GM12878 (cell line): Measurements from ENCODE around the gene FAM227B. TPM values are rescaled to one million over a fixed set of nuclear protein-coding genes. Genes with fewer than 3 reads are reported as not detected.
"Not testable (repeated sequence)": the region's sequence is repeated elsewhere in the genome, so short reads cannot be mapped to it uniquely, and the experiment has no call there.

Experiments used
- ATAC-seq: fragments of 200-7000 bp; cut with Tn5 transposase; 3 replicates; pipeline ENCODE4 v1.9.1; 2020; ENCODE audit warnings: mild to moderate bottlenecking, moderate library complexity
- BruUV-seq: library from RNA; stranded (reverse); fragments of 400-500 nt; replicated peaks from 2 replicates; lab custom pipeline; 2021; lab: Mats Ljungman, UMichigan
- CTCF ChIA-PET: fragments of 300-600 bp; sonication (Branson Sonifier 250); formaldehyde crosslinking; extraction: SDS; loops from one replicate; lab custom pipeline; 2021; ENCODE audit warnings: inconsistent platforms; lab: Yijun Ruan, JAX
- POLR2A ChIA-PET: fragments of 350-600 bp; formaldehyde crosslinking; extraction: SDS; loops from one replicate; lab custom pipeline; 2021; ENCODE audit warnings: inconsistent platforms; lab: Charles Lee
- RAD21 ChIA-PET: fragments of 300-600 bp; sonication (Branson Sonifier 250); formaldehyde crosslinking; loops from one replicate; lab custom pipeline; 2023; ENCODE audit warnings: antibody characterized with exemption; ENCODE audit not compliant: unreplicated experiment; lab: Charles Lee
- SMC1A ChIA-PET: fragments of 300-600 bp; sonication (Branson Sonifier 250); formaldehyde crosslinking; loops from one replicate; lab custom pipeline; 2023; ENCODE audit not compliant: unreplicated experiment, uncharacterized antibody; lab: Charles Lee
- DNase-seq: peaks from one replicate; pipeline ENCODE4 v3.0.0-alpha.2; 2011; ENCODE audit warnings: low read depth, low spot score
- FAIRE-seq: peaks from 3 replicates; lab custom pipeline; 2011; peaks lifted over from hg19 to GRCh38; lab: Jason Lieb, UNC
- H2AFZ ChIP-seq: 2 replicates; pipeline ENCODE4 v1.6.0; 2011; ENCODE audit warnings: low read depth, low read length, control low read depth; ENCODE audit not compliant: control insufficient read depth
- H3K27ac ChIP-seq: 2 replicates; pipeline ENCODE4 v1.5.1; 2011; ENCODE audit warnings: control low read depth; ENCODE audit not compliant: control insufficient read depth, insufficient read depth
- H3K27me3 ChIP-seq, 2 experiments: replicated peaks in 1 of 2; 2 replicates each; pipeline versions ENCODE4 v1.6.0 to v1.6.1; 2011; ENCODE audit warnings: low read length in 1 of 2; ENCODE audit not compliant: control insufficient read depth in 2 of 2, insufficient read depth in 2 of 2
- H3K36me3 ChIP-seq, 2 experiments: 2 replicates each; pipeline ENCODE4 v1.5.1; 2011; ENCODE audit warnings: low read length in 1 of 2; ENCODE audit not compliant: control insufficient read depth in 2 of 2, insufficient read depth in 2 of 2
- H3K4me1 ChIP-seq: 2 replicates; pipeline ENCODE4 v1.6.1; 2011; ENCODE audit warnings: mild to moderate bottlenecking, low read length, moderate library complexity, mixed read lengths; ENCODE audit not compliant: control insufficient read depth, insufficient read depth
- H3K4me2 ChIP-seq: 2 replicates; pipeline ENCODE4 v1.6.0; 2011; ENCODE audit warnings: control low read depth; ENCODE audit not compliant: control insufficient read depth, insufficient read depth
- H3K4me3 ChIP-seq: fragments of 200-600 bp; sonication (generic); 2 replicates; pipeline ENCODE4 v1.5.1; 2016
- H3K79me2 ChIP-seq: 2 replicates; pipeline ENCODE4 v1.6.0; 2011; ENCODE audit warnings: low read length; ENCODE audit not compliant: control insufficient read depth, insufficient read depth
- H3K9ac ChIP-seq: 2 replicates; pipeline ENCODE4 v1.8.0; 2011; ENCODE audit warnings: low read length, control low read depth, mixed read lengths; ENCODE audit not compliant: control insufficient read depth, insufficient read depth
- H3K9me3 ChIP-seq: replicated peaks from 3 replicates; pipeline ENCODE4 v1.5.1; 2011; ENCODE audit warnings: mild to moderate bottlenecking, low read length; ENCODE audit not compliant: control insufficient read depth, insufficient read depth
- H4K20me1 ChIP-seq: 2 replicates; pipeline ENCODE4 v1.6.0; 2011; ENCODE audit not compliant: control insufficient read depth, insufficient read depth
- NFYB ChIP-seq: IDR thresholded peaks from 2 replicates; pipeline ENCODE4 v1.6.1; 2011; ENCODE audit warnings: low read depth, mild to moderate bottlenecking, low read length, improper control_type of control experiment, moderate library complexity; ENCODE audit not compliant: insufficient read depth
- SKIL ChIP-seq: fragments of 450-650 bp; IDR thresholded peaks from 2 replicates; pipeline ENCODE4 v1.6.1; 2017; ENCODE audit warnings: mild to moderate bottlenecking, low read depth, inconsistent platforms; ENCODE audit not compliant: poor library complexity, severe bottlenecking
- SREBF2 ChIP-seq: IDR thresholded peaks from 2 replicates; pipeline ENCODE4 v1.6.1; 2012; ENCODE audit warnings: mild to moderate bottlenecking, low read length
- WGBS: methylation state at CpG from one replicate; pipeline ENCODE4 v1.1.6; 2016; ENCODE audit warnings: low lambda C conversion rate; ENCODE audit not compliant: insufficient replicate concordance, insufficient coverage; ENCODE audit errors: missing lambda C conversion rate; 5-methylcytosine and 5-hydroxymethylcytosine counted together
- in situ Hi-C: fragments of 300-500 bp; cut with MboI; formaldehyde crosslinking; loops from 9 replicates; pipeline ENCODE4 v1.14.3; 2018; ENCODE audit warnings: mixed read lengths
- intact Hi-C: fragments of 100-400 bp; cut with micrococcal nuclease; formaldehyde crosslinking; loops from one replicate; pipeline ENCODE4 v1.14.2; 2022; ENCODE audit not compliant: unreplicated experiment
- polyA plus RNA-seq, 11 experiments: library from polyadenylated mRNA; depleted of rRNA in 4 of 11; unstranded in 6 of 11; stranded (reverse) in 5 of 11; fragments of >200 nt; fragmentation: Nextera tagmentation in 4 of 11; fragmentation: Illumina TruSeq in 1 of 11; extraction: Ambion mirVana in 4 of 11; extraction: Trizol in 1 of 11; gene quantifications; 1 replicate in 1 of 11; 2 replicates in 10 of 11; pipeline versions ENCODE4 v1.2.1 to v1.2.3, GENCODE V29; 2011 to 2016; ENCODE audit warnings: inconsistent platforms in 2 of 11, missing spikeins in 2 of 11, low read depth in 1 of 11
- total RNA-seq, 4 experiments: library from RNA; depleted of rRNA in 3 of 4; stranded (reverse); fragments of >200 nt in 3 of 4; fragmentation: Illumina TruSeq in 1 of 4; extraction: Trizol in 1 of 4; gene quantifications; 2 replicates each; pipeline versions ENCODE4 v1.2.1 to v1.2.3, GENCODE V29; 2013 to 2021
- TF ChIP-seq, protein P1 (sequence below): fragments of 450-650 bp; formaldehyde crosslinking; IDR thresholded peaks from 2 replicates; pipeline ENCODE4 v1.5.0; 2022; ENCODE audit warnings: mild to moderate bottlenecking, missing genetic modification characterization
- TF ChIP-seq, protein P2 (sequence below): fragments of 450-650 bp; IDR thresholded peaks from 2 replicates; pipeline ENCODE4 v1.6.1; 2017; ENCODE audit warnings: antibody characterized with exemption, mild to moderate bottlenecking, moderate library complexity

Gene FAM227B
- total and polyA plus RNA-seq, 10 of the 15 experiments (the other 5 are each of a cell fraction or from before 2014, with no cell fraction given), result 3.9 to 12.6 (median 6.9) TPM

- H3K4me2 ChIP-seq, H4K20me1 ChIP-seq, POLR2A ChIA-PET, FAIRE-seq, ATAC-seq, H3K79me2 ChIP-seq, BruUV-seq, SMC1A ChIA-PET, in situ Hi-C loops, intact Hi-C loops, H3K27ac ChIP-seq, RAD21 ChIA-PET, H3K36me3 ChIP-seq, H3K27me3 ChIP-seq, H2AFZ ChIP-seq, H3K4me3 ChIP-seq, H3K4me1 ChIP-seq, DNase-seq, CTCF ChIA-PET, H3K9me3 ChIP-seq, H3K9ac ChIP-seq: not testable (repeated sequence)
- WGBS, result 93% methylated on average over 3 of the region's 30 CpGs
Observed at GRCh38 chr15:49550342-49550741, 70.3 kb downstream of the FAM227B start.

DNA sequence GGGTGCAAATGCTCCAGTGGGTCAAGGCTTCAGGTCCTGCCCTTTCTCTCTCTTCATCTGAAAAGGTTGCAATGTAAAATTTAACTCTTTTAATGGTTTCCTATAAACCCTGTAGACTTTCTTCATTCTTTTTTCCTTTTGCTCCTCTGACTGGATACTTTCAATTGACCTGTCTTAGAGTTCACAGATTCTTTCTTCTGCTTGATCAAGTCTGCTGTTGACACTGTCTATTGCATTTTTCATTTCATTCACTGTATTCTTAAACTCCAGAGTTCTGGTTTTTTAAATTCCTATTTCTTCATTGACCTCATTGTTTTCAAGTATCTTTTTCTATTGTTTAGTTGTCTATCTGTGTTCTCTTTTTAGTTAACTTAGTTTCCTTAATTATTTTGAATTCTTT is 82.1 kb downstream of the FAM227B start:
- DNase-seq (no peak), FAIRE-seq (no peak)
- no peak overlapping the region for H2AFZ ChIP-seq
- no peaks in the 10 kb centered on the region for H3K9me3 ChIP-seq
- ChIA-PET POLR2A (no interaction called here), SMC1A (no interaction called here)
- H3K4me3 ChIP-seq, result no peak overlapping the region
- H3K4me2 ChIP-seq, result no peak overlapping the region
- no peak overlapping the region for H3K9ac ChIP-seq
- no peak overlapping the region for H3K27ac ChIP-seq
- in situ Hi-C loops, result no loop called here
- no peaks in the 10 kb centered on the region for H3K4me1 ChIP-seq
- H3K79me2 ChIP-seq, result no peaks in the 10 kb centered on the region
- no peaks in the 10 kb centered on the region for H3K36me3 ChIP-seq
- H3K27me3 ChIP-seq, result no peaks in the 10 kb centered on the region
- TF ChIP-seq, protein P1, sequence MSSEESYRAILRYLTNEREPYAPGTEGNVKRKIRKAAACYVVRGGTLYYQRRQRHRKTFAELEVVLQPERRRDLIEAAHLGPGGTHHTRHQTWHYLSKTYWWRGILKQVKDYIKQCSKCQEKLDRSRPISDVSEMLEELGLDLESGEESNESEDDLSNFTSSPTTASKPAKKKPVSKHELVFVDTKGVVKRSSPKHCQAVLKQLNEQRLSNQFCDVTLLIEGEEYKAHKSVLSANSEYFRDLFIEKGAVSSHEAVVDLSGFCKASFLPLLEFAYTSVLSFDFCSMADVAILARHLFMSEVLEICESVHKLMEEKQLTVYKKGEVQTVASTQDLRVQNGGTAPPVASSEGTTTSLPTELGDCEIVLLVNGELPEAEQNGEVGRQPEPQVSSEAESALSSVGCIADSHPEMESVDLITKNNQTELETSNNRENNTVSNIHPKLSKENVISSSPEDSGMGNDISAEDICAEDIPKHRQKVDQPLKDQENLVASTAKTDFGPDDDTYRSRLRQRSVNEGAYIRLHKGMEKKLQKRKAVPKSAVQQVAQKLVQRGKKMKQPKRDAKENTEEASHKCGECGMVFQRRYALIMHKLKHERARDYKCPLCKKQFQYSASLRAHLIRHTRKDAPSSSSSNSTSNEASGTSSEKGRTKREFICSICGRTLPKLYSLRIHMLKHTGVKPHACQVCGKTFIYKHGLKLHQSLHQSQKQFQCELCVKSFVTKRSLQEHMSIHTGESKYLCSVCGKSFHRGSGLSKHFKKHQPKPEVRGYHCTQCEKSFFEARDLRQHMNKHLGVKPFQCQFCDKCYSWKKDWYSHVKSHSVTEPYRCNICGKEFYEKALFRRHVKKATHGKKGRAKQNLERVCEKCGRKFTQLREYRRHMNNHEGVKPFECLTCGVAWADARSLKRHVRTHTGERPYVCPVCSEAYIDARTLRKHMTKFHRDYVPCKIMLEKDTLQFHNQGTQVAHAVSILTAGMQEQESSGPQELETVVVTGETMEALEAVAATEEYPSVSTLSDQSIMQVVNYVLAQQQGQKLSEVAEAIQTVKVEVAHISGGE (CRISPR knock-in tag), result no peak
- no peak for TF ChIP-seq NFYB
- TF ChIP-seq SREBF2, result no peak
- TF ChIP-seq, protein P2, sequence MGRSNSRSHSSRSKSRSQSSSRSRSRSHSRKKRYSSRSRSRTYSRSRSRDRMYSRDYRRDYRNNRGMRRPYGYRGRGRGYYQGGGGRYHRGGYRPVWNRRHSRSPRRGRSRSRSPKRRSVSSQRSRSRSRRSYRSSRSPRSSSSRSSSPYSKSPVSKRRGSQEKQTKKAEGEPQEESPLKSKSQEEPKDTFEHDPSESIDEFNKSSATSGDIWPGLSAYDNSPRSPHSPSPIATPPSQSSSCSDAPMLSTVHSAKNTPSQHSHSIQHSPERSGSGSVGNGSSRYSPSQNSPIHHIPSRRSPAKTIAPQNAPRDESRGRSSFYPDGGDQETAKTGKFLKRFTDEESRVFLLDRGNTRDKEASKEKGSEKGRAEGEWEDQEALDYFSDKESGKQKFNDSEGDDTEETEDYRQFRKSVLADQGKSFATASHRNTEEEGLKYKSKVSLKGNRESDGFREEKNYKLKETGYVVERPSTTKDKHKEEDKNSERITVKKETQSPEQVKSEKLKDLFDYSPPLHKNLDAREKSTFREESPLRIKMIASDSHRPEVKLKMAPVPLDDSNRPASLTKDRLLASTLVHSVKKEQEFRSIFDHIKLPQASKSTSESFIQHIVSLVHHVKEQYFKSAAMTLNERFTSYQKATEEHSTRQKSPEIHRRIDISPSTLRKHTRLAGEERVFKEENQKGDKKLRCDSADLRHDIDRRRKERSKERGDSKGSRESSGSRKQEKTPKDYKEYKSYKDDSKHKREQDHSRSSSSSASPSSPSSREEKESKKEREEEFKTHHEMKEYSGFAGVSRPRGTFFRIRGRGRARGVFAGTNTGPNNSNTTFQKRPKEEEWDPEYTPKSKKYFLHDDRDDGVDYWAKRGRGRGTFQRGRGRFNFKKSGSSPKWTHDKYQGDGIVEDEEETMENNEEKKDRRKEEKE, result no peak
- no peak for TF ChIP-seq SKIL
- TF ChIP-seq, all 136 proteins: peak for 0
- CTCF ChIA-PET, result no interaction called here
- RAD21 ChIA-PET, result no interaction called here
- no peak for ATAC-seq
- intact Hi-C loops, result no loop called here
- no peaks in the 10 kb centered on the region for H4K20me1 ChIP-seq
- BruUV-seq, result no TSS peak
